A172 (cell line): ENCODE data around the gene COL26A1. TPM values are rescaled to one million over a fixed set of nuclear protein-coding genes. Genes with fewer than 3 reads are reported as not detected.
"Not testable (repeated sequence)": the region's sequence is repeated elsewhere in the genome, so short reads cannot be mapped to it uniquely, and the experiment has no call there.

Source experiments
- DNase-seq: peaks from one replicate; pipeline ENCODE4 v3.0.0-alpha.2; 2015; ENCODE audit warnings: low spot score
- total RNA-seq: library from RNA; depleted of rRNA; stranded (reverse); fragments of >200 nt; shearing (Covaris generic); gene quantifications from 2 replicates; pipeline ENCODE4 v1.2.3, GENCODE V29; 2014

The COL26A1 gene
- total RNA-seq, 1 experiment from 2014 or later: not detected

GRCh38 chr7:101550641-101551541 is 188.2 kb downstream of the COL26A1 start:
- DNase-seq: no peak

GRCh38 chr7:101553018-101553770 is 190.5 kb downstream of the COL26A1 start:
- no peak for DNase-seq

GRCh38 chr7:101553771-101554445 is 191.2 kb downstream of the COL26A1 start:
- no peak for DNase-seq

GRCh38 chr7:101554584-101555268 is 192.1 kb downstream of the COL26A1 start:
- no peak for DNase-seq

GRCh38 chr7:101555269-101555920 is 192.7 kb downstream of the COL26A1 start:
- no peak for DNase-seq

GRCh38 chr7:101555921-101556275 is 193.2 kb downstream of the COL26A1 start:
- no peak for DNase-seq

- no peak for DNase-seq
Observed at GRCh38 chr7:101556453-101556968, 193.8 kb downstream of the COL26A1 start.

- no peak for DNase-seq
Observed at GRCh38 chr7:101557421-101557820, 194.7 kb downstream of the COL26A1 start.

GRCh38 chr7:101557978-101558741 is 195.5 kb downstream of the COL26A1 start:
- no peak for DNase-seq

- no peak for DNase-seq
Observed at GRCh38 chr7:101558742-101559325, 196.2 kb downstream of the COL26A1 start.

- no peak for DNase-seq
Observed at GRCh38 chr7:101559586-101559985, 196.9 kb downstream of the COL26A1 start.

GRCh38 chr7:101560021-101560420 is 197.3 kb downstream of the COL26A1 start:
- not testable (repeated sequence) for DNase-seq

GRCh38 chr7:101560856-101561255 is 198.2 kb downstream of the COL26A1 start:
- DNase-seq: no peak

- not testable (repeated sequence) for DNase-seq
Observed at GRCh38 chr7:101561293-101561692, 198.6 kb downstream of the COL26A1 start.

GRCh38 chr7:101562531-101563197 is 200.0 kb downstream of the COL26A1 start:
- no peak for DNase-seq

GRCh38 chr7:101563198-101563901 is 200.7 kb downstream of the COL26A1 start:
- no peak for DNase-seq

GRCh38 chr7:101563943-101564777 is 201.5 kb downstream of the COL26A1 start:
- DNase-seq: no peak

- DNase-seq: peak; percentile 50
Observed at GRCh38 chr7:101564778-101565211, 202.1 kb downstream of the COL26A1 start.
